Stimulated activated CD8-positive, alpha-beta memory T cell treated with anti-CD3 and anti-CD28 coated beads, Interleukin-2, amount 100 ng/mL, for 1 hour (primary cell): ENCODE measurements around the gene RFTN1.

ENCODE experiments used
- DNase-seq, 2 donors: peaks; one replicate each; pipeline ENCODE4 v3.0.0-alpha.2; 2020; ENCODE audit warnings: low read depth in 2 of 2

The RFTN1 gene

GRCh38 chr3:16464511-16465148 is 48.9 kb downstream of the RFTN1 start:
- no peak for DNase-seq

GRCh38 chr3:16463914-16464313 is 49.6 kb downstream of the RFTN1 start:
- DNase-seq, result no peak

- no peak for DNase-seq
Measured at GRCh38 chr3:16463119-16463518, 50.4 kb downstream of the RFTN1 start.

DNA sequence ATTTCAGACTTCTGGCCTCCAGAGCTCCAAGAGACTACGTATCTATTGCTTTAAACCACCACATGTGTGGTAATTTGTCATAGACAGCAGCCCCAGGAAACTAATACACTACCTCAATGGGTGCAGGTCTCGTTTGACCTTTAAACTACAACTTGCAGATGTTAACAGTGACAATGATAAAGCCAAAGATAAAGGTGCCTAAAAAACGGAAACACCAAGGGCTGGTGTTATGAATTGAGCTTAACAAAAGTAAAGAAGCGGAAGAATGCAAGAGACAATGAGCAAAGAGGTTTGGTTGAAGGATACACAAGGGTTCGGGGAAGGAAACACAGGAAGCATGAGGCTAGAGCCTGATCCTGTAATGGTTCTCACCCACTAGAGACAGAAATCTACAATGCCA is 50.8 kb downstream of the RFTN1 start:
- DNase-seq, result no peak

DNA sequence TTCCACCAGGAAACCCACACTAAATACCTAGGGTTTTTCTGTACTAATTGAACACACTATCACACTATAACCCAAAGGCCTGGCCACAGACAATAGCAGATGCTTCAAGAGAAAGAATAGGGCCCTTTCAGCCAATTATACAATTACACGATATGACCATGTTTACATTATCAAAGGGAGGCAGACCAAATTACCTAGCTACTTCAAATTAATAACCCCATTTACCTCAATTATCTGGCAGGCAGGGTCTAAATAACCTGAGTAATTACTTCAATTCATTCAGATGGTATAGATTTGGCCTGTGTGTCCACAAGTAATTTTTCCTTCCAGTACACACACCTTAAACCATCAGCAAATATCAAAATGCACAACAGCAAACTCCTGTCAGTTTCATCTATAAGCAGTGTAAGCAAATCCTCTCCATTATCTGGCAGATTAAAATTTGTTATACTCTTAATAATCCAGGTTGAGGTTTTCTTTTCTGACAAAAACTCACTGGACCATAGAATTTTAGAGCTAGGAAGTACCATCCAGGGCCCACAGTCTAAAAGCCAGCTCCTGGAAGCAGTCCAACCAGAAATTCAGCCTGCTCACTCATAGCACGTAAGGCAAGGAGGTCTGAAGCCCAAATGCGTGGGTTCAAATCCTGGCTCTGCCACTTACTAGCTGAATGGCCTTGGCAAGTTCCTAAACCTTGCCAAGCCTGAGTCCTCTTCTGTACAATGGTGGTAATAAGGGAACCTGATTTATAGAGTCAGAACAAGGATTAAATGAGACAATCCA is 51.8 kb downstream of the RFTN1 start:
- DNase-seq, result no peak

- DNase-seq, result no peak
Measured at GRCh38 chr3:16460886-16461285, 52.6 kb downstream of the RFTN1 start.

GRCh38 chr3:16460273-16460672 is 53.2 kb downstream of the RFTN1 start:
- DNase-seq, result no peak

DNA sequence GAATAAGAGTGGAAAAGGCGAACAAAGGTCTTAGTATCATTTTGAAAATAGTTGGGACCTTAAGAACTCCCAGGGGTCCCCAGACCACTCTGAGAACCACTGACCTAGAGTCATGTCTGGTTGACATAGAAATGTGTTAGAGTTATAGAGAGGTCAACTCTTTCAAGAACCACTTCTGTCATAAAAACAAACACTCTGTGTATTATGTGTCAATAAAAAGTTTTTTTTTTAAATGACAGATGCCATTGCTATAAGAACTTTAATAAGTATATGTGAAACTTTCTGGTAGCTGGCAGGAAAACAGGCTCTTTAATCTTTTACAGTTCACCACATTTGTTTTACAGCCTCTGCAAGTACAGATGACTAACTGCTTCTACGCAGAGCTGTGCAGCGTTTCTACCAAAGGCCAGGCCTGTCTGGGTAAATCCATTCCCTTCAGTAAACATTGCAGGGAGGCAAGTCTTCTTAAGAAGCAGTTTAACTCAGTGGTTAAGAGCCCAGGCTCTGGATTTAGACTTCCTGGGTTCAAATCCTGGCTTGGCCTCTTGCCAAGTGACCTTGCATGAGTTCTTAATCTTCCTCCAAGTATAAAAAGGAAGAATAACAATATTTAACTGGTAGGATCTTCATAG is 56.6 kb downstream of the RFTN1 start:
- no peak for DNase-seq

DNA sequence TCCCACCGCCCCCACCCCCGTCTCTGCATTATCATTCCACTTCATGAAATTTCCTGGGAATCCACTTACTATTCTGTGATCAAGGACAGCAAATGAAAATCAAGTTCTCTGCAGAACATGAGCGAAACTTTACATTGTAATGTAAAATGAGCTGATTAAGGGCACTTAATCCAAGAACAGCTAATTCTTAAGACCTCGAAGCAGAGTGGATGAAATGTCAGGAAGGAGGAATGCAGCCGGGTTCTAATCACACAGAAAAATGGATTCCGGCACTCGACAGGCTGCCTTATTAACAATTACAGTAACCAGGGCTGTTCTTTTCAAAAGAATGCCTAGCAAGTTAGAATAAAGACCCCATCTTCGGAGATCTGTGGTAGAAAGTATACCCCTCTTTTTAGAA is 57.5 kb downstream of the RFTN1 start:
- no peak for DNase-seq

DNA sequence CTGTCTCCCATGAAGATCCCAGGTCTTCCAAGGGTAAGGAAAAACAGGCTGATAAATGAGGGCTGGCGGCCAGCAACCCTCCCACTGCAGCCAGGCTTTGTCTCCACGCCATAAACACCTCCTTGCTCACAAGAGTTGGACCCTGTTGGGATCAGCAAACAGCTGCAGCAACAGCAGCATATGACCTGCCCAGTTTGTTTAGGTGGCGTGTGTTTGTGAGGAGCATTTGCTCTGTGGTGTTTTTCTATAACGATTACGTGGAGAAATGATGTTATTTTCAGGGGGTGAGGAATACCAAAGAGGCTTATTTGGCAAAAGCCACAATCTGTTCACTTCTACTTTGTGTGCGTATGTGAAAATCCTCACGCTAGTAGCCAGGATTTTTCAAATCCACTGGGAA is 58.5 kb downstream of the RFTN1 start:
- no peak for DNase-seq

GRCh38 chr3:16452261-16452660 is 61.2 kb downstream of the RFTN1 start:
- no peak for DNase-seq

DNA sequence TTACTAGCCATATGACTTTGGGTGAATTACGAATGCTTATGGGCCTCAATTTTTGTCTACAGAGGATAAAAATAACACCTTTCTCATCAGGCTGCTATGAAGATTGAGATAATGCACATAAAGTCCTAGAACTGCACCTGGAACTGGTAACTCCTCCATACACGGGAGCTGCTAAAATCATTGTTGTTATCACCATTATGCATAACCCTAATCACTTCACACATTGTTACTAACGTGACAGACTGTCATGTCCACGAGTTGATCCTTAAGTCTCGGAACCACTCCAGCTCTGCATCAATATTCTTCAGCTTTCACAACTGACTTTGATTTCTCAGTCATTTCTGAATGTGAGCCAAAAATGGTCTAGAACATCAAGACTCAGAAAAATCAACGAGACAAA is 64.1 kb downstream of the RFTN1 start:
- DNase-seq, result no peak

- DNase-seq, result no peak
Measured at GRCh38 chr3:16448639-16449070, 64.8 kb downstream of the RFTN1 start.

DNA sequence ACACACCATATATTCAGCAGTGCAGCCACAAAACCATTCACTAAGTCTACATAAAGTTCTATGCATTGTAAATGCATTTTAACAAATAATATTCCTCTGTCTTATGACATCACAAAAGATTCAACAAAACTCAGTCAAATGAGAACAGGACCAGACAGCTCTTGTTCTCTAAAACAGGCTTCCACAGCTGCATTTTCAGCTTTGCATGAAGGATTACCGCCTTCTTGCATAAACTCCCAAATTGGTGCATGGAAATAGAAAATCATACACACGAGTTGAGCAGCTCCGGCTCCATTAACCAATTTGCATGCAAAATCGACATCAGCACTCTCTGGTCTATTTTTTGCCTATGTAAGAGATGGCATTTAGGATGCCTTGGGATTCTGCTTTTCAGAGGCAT is 66.4 kb downstream of the RFTN1 start:
- DNase-seq, result no peak

DNA sequence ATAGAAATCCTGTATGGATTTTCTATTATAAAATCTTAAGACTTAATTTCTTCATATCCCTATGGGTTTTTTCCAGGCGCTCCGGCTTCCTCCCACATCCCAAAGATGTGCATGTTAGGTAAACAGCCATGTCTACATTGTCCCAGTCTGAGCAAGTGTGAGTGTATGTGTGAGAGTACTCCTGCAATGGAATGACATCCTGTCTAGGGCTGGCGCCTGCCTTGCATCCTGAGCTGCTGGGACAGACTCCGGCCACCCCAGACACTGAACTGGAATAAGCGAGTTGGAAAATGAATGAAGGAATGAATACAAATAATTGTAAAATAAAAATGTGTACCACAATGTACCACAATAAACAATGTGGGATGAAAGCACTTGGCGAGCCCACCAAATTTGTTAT is 69.2 kb downstream of the RFTN1 start:
- DNase-seq, result no peak

DNA sequence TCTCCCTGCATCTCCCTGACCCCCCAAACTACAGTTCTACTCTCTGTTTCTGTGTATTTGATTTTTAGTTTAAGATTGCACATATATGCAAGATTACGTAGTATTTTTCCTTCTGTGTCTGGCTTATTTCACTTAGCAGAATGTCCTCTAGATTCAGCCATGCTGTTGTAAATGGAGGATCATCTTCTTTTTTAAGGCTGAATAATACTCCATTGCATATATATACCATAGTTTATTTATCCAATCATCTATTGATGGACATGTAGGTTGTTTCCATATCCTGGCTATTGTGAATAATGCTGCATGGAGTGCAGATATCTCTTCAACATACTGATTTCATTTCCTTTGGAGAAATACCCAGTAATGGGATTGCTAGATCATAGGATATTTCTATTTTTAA is 70.8 kb downstream of the RFTN1 start:
- DNase-seq, result no peak

GRCh38 chr3:16441371-16441875 is 72.1 kb downstream of the RFTN1 start:
- no peak for DNase-seq

GRCh38 chr3:16439848-16440708 is 73.4 kb downstream of the RFTN1 start:
- DNase-seq, result no peak

GRCh38 chr3:16439163-16439847 is 74.2 kb downstream of the RFTN1 start:
- DNase-seq, result no peak

DNA sequence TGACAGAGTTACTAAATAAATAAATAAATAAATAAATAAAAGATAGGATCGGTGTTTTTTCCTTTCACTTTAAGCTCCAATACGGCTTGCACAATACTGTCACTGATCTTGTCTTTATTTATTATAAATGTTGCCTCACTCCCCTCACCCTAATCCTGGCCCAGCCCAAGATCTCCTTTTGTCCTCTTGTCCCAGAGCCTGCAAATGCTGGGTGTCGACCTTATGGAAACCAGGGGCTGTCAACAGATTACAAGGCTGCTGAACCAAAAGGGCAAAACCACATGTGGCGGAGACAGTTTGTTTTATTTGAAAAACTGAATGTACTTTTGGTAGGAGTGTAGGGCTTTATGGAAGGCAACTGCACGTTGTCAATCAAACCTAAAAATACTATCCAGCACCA is 75.9 kb downstream of the RFTN1 start:
- DNase-seq, result no peak

GRCh38 chr3:16433701-16434151 is 79.8 kb downstream of the RFTN1 start:
- DNase-seq, result no peak
